Suppressor macrophage treated with lipopolysaccharide for 1 hour (primary cell): ENCODE data around the gene OR10G8.
"Not testable (repeated sequence)": the region's sequence is repeated elsewhere in the genome, so short reads cannot be mapped to it uniquely, and the experiment has no call there.

ENCODE experiments used
- DNase-seq, 3 donors: peaks; one replicate each; pipeline ENCODE4 v3.0.0-alpha.2; 2020 to 2022

The OR10G8 gene, protein sequence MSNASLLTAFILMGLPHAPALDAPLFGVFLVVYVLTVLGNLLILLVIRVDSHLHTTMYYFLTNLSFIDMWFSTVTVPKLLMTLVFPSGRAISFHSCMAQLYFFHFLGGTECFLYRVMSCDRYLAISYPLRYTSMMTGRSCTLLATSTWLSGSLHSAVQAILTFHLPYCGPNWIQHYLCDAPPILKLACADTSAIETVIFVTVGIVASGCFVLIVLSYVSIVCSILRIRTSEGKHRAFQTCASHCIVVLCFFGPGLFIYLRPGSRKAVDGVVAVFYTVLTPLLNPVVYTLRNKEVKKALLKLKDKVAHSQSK

DNA sequence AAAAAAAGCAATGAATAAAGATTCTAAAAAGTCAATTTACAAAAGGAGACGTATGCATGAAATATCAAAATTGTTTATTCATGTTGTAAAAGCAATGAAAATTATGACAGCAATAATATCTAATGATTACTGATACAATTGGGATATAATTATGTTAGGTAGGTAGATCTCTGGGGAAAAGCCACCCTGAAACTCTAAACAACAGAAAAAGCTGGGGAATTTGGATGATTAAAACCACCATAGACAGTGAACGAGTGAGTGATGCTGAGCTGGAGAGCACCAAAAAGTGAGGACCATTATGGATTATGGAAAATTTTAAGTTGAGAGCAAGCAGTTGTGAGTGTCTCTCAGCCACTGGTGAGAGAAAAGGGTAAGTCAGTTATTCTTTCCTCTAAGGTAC is at the start of gene OR10G8:
OR10G8 (plus strand) TSS at position 301 of the 400 bp plus-strand sequence. CDS start 2,825 bp downstream, outside the sequence.
- DNase-seq: no peak

DNA sequence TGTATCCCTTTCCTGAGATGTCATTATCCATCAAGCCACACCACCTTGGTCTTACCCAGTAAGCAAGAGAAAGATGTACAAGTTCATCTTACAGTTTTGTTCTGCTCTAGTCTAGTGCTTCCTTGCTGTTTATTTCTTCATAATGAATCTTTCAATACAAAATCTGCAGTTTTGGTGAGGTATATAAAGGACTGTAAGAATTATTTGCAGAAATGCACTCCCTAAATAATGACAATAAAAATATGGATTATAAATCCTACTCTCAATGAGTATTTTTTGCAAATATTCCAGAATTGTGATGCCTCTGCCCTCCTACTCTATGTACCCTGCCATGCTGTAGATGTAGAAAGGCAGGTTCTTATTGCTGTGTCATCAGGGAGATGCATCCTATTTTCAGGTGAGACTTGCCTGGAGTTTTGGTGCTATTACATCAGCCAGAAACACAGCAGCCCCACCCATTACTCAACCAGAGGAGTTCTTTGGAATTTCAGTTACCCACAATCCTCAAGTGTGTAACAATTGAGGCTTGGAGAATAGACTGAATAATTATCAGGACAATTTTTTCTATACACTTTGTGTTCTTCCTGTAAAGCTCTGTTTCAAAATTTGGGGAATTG is 48.8 kb upstream of the OR10G8 start, which contains the start of gene OR10S1:
OR10S1 (minus strand) TSS at position 51 of the 617 bp plus-strand sequence. CDS start 117 bp downstream, outside the sequence.
- no peak for DNase-seq

DNA sequence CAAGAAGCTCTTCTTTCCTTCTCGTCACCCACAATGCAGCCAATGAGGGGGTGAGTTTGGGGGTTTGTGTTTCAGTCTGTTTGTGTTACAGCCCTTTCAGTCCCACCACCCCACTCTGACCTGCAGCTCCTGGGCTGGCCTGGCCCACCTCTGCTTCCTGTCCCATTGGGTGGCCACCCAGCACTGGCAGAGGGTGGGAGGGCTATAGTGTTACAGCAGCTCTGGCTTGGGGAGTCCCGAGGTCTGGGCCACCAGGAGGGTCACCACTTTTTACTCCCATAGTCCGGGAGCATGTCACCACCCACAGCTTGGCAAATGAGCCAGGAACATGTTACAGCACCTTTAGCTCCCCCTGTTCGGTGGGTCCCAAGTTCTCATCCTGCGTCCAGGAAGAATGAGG is 47.3 kb upstream of the OR10G8 start:
- DNase-seq: no peak

DNA sequence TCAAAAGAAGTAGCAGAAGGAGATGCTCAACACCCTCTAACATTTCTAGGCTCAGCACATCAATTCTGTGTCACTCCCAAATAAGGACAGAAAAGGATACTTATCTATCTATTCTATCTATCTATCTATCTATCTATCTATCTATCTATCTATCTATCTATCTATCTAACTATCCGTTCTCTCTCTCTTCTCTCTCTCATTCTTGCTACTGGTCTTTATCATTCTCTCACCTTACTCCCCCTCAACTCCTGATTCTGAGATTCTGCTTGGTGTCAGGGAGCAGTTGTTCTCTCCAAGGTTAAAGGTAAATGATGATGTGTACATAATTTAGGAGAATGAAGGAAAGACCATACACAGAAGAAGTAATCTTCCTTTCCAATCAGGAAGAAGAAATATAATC is 31.5 kb upstream of the OR10G8 start, which contains the start of gene OR10G6:
OR10G6 (minus strand) TSS at position 43 of the 400 bp plus-strand sequence; CDS start at position 43, 0 bp downstream.
- no peak for DNase-seq

DNA sequence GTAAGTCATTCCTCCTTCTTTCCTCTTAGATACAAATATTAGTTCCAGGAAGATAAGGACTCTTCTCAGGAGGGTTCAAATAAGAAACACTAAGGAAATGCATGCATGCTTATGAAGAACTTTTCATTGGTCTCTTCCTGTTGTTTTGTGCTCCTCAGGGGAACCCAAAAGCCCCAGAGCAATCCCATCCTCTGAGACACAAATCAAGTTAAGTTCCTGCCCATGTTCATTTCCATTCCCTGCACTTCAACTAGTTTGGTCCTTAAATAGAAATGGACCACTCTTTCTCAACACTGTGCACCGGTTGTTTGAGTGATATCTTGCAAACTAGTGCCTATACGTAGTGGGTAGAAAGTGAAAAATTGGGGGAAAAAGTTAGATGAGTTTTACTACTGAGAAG is 13.9 kb upstream of the OR10G8 start, which contains the start of gene OR10G4:
OR10G4 (plus strand) TSS at position 301 of the 400 bp plus-strand sequence. CDS start 2,578 bp downstream, outside the sequence.
- no peak for DNase-seq

DNA sequence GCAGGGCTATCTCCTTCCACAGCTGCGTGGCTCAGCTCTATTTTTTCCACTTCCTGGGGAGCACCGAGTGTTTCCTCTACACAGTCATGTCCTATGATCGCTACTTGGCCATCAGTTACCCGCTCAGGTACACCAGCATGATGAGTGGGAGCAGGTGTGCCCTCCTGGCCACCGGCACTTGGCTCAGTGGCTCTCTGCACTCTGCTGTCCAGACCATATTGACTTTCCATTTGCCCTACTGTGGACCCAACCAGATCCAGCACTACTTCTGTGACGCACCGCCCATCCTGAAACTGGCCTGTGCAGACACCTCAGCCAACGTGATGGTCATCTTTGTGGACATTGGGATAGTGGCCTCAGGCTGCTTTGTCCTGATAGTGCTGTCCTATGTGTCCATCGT is 10.8 kb upstream of the OR10G8 start:
- not testable (repeated sequence) for DNase-seq

DNA sequence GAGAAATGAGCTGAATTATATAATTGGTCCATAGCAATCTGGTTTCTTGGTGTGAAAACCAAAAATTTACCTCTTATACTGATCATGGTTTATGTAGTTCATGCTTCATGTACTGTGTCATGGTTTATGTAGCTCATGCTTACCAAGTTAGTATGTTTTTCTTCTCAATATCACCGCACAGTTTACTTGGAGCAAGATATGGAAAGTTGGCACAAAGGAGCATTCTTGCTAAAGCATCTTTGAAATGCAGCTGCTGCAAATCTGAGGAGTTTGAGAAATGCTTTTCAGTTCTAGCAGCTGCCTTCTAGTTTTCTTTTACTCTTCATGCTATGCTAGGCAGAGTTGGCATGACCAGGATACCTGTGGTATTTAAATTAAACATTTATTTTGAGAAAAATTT is 10.1 kb downstream of the OR10G8 start:
- no peak for DNase-seq

DNA sequence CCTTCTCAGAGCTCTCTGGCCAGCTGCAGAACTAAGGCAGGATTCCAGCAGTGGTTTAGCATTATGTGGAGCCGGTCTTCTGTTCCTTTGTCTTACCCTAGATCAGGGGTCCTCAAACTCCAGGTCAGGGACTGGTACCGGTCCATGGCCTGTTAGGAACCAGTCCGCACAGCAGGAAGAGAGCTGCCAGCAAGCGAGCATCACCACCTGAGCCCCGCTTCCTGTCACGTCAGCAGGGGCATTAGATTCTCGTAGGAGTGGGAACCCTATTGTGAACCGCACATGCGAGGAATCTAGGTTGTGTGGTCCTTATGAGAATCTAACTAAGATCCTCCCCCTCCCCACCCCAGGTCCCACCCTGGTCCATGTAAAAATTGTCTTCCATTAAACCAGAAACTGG is 13.0 kb downstream of the OR10G8 start:
- DNase-seq: no peak

DNA sequence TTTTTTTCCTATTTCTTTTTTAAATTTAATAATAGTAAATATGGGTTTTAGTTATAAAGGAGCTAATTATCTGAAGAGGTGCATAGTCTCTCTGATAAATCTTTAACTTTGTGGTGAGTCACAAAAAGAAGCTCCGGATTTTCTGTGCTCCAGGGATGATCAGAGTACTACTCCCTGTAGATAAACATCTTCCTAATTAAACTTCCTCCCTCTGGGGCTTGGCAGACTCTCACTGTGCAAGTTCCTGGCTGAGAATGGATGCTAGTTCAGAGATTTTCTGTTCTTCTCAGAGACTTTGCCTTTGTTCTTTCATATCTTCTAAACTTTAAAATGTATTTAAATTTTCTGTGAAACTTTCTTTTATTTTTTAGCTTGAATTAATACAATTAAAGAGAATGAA is 14.7 kb downstream of the OR10G8 start, which contains the start of gene OR10G7:
OR10G7 (minus strand) TSS at position 72 of the 400 bp plus-strand sequence. CDS start 2,324 bp downstream, outside the sequence.
- DNase-seq: no peak

DNA sequence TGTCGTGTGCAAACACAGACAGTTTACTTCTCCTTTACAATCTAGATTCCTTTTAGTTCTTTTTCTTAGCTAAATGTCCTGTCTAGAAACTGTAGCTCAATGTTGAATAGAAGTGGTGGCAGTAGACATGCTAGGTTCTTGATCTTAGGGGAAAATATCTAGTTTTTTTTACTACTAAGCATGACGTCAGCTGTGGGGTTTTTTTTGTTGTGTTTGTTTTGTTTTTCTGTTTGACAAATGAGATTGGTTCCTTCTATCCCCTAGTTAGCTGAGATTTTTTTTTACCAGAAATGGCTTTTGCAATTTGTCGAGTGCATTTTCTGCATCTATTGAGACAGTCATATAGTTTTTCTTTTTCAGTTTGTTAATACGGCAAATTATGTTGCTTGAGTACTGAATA is 16.8 kb downstream of the OR10G8 start:
- DNase-seq: no peak

DNA sequence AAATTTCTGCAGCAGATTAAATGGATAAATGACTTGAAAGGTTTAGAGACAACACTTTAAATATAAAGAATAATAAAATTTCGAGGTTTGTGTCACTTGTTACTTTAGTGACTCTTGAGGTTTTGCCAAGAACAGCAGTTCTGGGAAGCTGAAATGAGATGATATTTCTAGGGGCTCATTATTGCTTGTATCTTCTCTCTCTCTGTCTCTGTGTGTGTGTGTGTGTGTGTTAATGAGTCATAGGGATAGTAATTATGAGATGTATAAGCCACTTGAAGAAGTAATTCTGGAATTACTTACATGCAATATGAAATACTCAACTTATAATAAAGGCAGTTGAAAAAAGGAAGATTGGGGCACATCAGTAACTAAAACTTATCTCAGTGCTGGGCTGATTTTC is 24.1 kb downstream of the OR10G8 start:
- no peak for DNase-seq

DNA sequence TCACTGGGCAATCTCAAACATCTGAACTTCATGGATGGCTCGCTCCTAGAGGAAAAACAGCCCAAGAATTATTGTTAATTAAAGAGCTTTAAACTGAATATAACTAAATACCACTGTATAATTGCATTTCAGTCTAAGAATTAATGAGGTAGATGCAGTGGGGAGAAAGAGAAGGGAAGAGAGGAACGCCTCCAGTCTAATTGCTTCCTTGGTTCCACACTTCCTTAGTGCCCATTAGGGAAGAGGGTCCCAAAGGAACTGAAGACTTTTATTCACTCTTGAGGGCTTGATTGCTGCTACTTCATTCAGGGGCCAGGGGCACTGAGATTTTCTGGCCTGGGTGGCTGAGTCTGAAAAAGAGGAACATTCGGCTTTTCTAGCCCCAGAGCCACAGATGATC is 26.4 kb downstream of the OR10G8 start:
- DNase-seq: no peak

DNA sequence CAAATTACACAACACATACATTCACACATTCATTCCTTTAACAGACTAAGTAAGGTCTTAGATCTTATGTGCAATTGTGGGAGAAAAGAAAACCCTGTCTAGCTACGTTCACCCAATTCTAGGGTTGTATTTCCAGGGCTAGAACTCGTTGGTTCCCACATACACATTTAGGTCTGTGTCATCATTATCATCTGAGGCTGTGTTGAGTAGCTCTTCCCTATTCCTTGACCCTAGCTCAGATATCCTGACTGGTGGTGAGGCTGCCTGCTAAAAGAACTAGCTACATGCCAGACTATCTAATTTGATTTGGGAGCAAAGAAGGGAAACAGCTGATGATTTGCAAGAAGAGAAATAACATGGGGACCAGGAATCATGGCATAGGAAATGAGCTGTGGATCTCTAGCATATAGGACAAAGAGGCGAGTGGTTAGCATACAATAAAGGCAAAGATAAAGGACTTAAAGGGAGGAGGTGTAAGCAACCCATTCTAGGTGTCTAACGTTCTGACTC is 42.1 kb downstream of the OR10G8 start:
- DNase-seq: peak in 2 of 3 donors; percentile 30 to 55

DNA sequence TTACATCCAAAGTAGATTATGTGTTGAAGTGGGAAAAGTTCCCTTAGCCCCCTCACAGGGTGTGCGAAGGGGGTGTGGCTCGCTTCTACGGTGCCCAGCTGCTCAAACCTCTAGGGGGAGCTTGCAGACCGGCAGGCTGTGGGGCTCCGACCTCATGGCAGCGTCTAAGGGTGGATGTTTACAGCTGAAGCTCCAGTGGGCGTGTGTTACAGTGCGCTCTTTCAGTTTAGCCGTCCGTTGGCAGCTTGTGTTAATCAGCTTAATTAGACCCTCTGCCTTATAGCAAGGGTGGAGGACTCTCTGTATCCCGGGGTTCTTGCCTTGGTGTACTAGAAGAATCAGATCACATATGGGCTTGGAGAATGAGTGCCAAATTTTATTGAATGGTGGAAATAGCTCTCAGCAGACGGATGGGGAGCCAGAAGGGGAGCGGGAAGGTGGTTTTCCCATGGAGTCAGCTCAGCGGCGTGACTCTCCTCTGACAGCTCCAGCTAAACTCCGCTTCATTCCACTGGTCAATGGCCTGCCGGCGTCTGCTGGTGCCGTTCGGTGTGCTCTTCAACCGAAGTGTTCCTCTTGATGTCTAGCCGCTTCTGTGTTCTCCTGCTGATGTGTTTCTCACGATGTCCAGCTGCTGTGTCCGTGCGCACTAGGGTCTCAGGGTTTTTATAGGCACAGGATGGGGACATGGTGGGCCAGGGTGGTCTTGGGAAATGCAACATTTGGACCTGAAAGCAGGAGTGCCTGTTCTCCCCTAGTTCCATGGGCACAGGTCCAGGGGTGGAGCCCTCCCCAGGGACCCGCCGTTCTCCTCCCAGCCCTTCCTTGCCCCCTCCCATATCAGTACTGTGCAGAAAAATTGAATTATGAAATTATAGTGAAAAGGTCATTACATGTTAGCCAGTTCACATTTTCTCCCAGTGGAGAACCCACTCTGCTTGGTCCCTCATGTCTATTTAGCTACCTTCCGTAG is 43.1 kb downstream of the OR10G8 start:
- peak; percentile 75 to 84 (median 76) for DNase-seq

DNA sequence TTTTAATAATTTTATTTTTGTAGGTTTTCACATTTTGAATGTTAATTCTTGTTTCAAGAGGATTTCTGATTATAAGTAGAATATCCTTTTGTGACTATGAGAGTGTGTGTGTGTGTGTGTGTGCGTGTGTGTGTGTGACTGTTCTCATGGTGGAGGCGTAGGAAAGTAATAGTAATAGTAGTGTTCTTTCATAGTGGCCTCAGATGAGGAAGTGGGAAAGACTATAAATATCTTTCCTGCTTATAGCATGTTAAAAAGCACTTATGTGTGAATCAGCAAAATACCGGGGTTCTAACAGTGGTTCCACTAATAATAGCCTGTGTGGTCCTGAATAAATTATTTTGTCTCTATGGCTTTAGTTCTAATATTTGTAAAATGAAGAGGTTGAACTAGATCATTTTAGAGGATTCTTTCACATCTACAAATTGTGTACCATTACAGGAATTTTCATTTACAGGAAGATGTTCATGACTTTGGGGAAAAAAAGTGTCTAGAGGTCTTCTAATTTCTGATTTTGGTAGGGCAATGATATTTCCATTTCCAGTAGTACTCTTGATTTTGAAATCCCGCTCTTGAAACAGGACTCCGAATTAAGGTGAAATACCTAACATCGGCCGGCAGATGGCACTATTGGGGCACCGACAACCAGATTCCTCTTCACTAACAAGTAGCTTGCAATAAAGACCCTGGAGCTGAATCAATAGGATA is 44.5 kb downstream of the OR10G8 start:
- DNase-seq: peak; percentile 80 to 87 (median 84)

DNA sequence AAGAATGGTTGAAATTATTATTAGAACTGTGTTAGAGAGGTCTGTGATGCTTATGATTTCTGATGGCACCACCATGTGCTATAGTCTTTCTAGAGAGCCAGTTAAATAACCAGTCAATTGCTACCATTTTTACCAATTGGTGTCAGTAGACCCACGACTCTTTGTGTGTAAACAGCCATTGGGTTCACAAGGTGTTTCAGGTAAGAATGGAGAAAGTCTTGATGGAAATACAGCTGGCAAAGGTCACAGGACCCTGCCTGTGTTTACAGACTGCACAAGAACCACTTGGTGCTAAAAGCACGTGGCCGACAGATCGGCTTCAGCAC is 45.0 kb downstream of the OR10G8 start:
- no peak for DNase-seq

DNA sequence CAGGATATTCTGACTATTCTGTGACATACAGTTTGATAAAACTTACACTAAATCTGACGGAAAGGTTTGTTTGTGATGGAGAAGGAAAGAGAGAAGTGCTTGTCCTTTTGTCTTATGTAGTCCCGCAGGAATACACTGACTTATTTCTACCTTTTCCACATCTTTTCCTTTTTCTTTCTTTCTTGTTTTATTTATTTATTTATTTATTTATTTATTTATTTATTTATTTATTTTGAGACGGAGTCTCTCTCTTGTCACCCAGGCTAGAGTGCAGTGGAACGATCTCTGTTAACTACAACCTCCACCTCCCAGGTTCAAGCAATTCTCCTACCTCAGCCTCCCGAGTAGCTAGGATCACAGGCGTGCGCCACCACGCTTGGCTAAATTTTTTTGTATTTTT is 45.5 kb downstream of the OR10G8 start:
- DNase-seq: no peak

DNA sequence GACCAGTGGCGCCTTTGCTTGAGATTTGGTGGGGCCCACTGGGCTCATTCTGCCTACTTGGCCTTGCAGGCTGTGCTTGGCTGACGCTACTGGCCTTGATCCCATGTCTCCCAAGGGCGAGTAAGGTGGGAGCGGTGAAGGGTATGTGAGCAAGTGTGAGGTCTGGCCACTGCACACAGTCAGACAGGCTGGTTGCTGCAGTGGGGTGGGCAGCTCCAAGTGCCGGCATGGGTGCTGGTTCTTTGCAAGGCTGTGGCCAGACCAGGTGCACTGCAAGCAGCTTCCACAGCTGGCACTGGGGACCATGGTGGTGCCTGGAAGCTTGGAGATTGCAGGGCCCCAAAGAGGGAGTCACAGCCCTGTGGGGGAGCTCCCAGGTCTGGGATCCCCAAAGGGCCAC is 48.0 kb downstream of the OR10G8 start:
- DNase-seq: no peak

DNA sequence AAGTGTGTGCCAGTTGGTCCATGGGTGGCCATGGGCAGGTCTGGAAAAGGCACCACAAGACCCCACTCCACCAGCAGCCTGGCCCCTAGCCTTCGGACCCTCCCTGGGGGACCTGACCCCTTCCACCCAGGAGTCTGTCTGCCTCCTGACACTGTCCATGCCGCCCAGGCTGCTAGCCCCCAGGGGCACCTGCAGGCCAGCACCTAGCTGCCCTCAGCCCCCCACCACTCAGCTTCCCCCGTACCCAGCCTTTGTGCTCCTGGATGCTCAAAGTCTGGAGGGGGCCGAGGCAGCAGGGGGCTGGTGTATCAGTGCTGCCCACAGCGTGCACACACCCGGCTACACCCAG is 48.9 kb downstream of the OR10G8 start:
- no peak for DNase-seq

DNA sequence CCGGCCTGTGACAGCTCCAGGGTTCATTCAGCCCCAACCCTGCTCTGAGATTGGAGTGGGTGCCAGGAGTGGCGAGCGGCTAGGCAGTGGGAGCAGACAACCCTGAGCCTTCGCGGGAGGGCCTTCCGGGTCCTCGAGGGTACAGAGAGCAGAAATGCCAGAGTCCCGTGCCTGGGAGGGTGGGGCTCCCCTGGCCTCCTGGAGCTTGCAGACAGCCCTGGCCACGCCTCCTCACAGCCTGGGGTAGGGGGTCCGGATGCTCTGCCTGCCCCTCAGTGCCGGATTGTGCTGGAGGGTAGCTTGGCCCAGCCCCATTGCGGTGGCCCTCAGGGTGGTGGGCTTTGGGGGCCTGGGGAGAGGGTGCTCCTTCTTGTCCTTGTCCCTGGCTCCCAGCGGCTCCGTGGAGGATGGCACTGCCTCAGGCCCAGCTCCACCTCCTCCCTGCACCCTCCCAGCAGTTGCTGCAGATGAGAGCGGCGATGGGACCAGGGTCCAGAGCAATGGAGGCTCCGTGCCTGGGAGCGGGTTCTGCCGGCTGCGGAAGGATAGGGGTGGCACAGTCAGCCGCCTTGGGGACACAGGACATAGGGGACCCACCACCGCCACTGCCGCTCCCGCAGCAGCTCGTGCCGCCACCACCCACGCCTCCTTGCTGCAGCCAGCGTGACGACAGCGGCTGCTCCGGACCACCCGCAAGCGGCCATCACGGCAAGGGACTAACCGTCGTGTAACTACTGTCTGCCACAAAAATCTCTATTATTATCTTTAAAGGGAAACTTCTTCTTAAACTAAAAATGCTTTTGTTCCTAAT is 49.4 kb downstream of the OR10G8 start:
- DNase-seq: peak; percentile 50 to 66 (median 50)

DNA sequence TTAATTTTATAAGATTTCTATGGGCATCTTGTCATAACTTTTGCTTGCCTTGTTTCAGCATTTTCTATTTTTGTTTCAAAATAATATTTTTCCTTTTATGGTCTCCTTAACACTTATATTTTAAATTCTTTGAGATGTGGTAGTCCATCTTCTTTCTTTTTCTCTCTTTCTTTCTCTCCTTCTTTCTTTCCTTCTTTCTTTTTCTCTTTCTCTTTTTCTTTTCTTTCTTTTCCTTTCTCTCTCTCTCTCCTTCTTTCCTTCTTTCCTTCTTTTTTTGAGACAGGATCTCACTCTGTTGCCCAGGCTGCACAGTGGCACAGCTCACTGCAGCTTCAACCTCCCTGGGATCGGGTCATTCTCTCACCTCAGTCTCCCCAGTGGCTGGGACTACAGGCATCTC is 50.7 kb downstream of the OR10G8 start:
- no peak for DNase-seq
